ENCODE results near the gene ATP13A4. TPM values are rescaled to one million over a fixed set of nuclear protein-coding genes. Genes with fewer than 3 reads are reported as not detected.

Gene ATP13A4
- total RNA-seq, 1 experiment from 2014 or later: not detected

GRCh38 chr3:193378706-193379105 lies 176.0 kb downstream of the ATP13A4 start, which contains the start of gene ATP13A5:
Gene ATP13A5 (minus strand): TSS chr3:193378753. CDS start chr3:193378725, 28 bp downstream.
- in situ Hi-C loops (cut with HindIII; ENCODE audit: low pct_unique_long_range_greater_than_20kb, low sequenced_read_pairs): no loop called here
- no peak for DNase-seq (ENCODE audit: low read depth, low spot score)

GRCh38 chr3:193377591-193377990 lies 177.1 kb downstream of the ATP13A4 start:
- in situ Hi-C loops (cut with HindIII; ENCODE audit: low pct_unique_long_range_greater_than_20kb, low sequenced_read_pairs): no loop called here

GRCh38 chr3:193375614-193376013 lies 179.1 kb downstream of the ATP13A4 start:
- no peak for DNase-seq (ENCODE audit: low read depth, low spot score)
- in situ Hi-C loops (cut with HindIII; ENCODE audit: low pct_unique_long_range_greater_than_20kb, low sequenced_read_pairs): no loop called here

More at GRCh38 chr3:193377591-193377990, 177.1 kb downstream of the ATP13A4 start:
- no peak for DNase-seq (ENCODE audit: low read depth, low spot score)

GRCh38 chr3:193372783-193373182 lies 181.9 kb downstream of the ATP13A4 start:
- no peak for DNase-seq (ENCODE audit: low read depth, low spot score)
- in situ Hi-C loops (cut with HindIII; ENCODE audit: low pct_unique_long_range_greater_than_20kb, low sequenced_read_pairs): no loop called here

GRCh38 chr3:193367868-193368267 lies 186.8 kb downstream of the ATP13A4 start:
- DNase-seq (ENCODE audit: low read depth, low spot score): no peak
- in situ Hi-C loops (cut with HindIII; ENCODE audit: low pct_unique_long_range_greater_than_20kb, low sequenced_read_pairs): no loop called here

GRCh38 chr3:193357291-193357690 lies 197.4 kb downstream of the ATP13A4 start:
- DNase-seq (ENCODE audit: low read depth, low spot score): no peak
- in situ Hi-C loops (cut with HindIII; ENCODE audit: low pct_unique_long_range_greater_than_20kb, low sequenced_read_pairs): no loop called here

GRCh38 chr3:193354423-193354822 lies 200.3 kb downstream of the ATP13A4 start:
- in situ Hi-C loops (cut with HindIII; ENCODE audit: low pct_unique_long_range_greater_than_20kb, low sequenced_read_pairs): no loop called here
- no peak for DNase-seq (ENCODE audit: low read depth, low spot score)

Other genes starting within 250 kb of the ATP13A4 start
- gene ATP13A5, start 176.1 kb downstream of the ATP13A4 start, total RNA-seq (2014; rRNA removed; shearing (Covaris generic)): not detected in 2 replicates
- gene OPA1, start 38.3 kb upstream of the ATP13A4 start, total RNA-seq (2014; rRNA removed; shearing (Covaris generic)): 133 and 142 TPM in 2 replicates

All from SK-MEL-5 (cell line).